Fibroblast of gingiva (primary cell): ENCODE data around the gene CRNKL1.

Source experiments
- DNase-seq: peaks from one replicate; pipeline ENCODE4 v3.0.0-alpha.2; 2011; ENCODE audit warnings: low read depth

Gene CRNKL1

GRCh38 chr20:20063941-20064702 is 11.9 kb upstream of the CRNKL1 start:
- no peak for DNase-seq

GRCh38 chr20:20060234-20060998 is 8.2 kb upstream of the CRNKL1 start:
- no peak for DNase-seq

GRCh38 chr20:20051767-20052073 is 546 bp downstream of the CRNKL1 start:
- DNase-seq = no peak

GRCh38 chr20:20039752-20040387 is 12.4 kb downstream of the CRNKL1 start:
- DNase-seq = no peak

GRCh38 chr20:20038586-20038985 is 13.7 kb downstream of the CRNKL1 start:
- no peak for DNase-seq

GRCh38 chr20:20037960-20038359 is 14.3 kb downstream of the CRNKL1 start:
- peak; percentile 25 for DNase-seq

- no peak for DNase-seq
These were observed 15.5 kb downstream of the CRNKL1 start for GRCh38 chr20:20036756-20037155.

GRCh38 chr20:20034486-20034885 is 17.8 kb downstream of the CRNKL1 start:
- no peak for DNase-seq

GRCh38 chr20:20031790-20032189 is 20.5 kb downstream of the CRNKL1 start:
- no peak for DNase-seq

- no peak for DNase-seq
These were observed 25.0 kb downstream of the CRNKL1 start for GRCh38 chr20:20027284-20027683.

- DNase-seq = no peak
These were observed 27.3 kb downstream of the CRNKL1 start for GRCh38 chr20:20024942-20025341.

- no peak for DNase-seq
These were observed 28.9 kb downstream of the CRNKL1 start for GRCh38 chr20:20023395-20023794.

- DNase-seq = no peak
These were observed 29.8 kb downstream of the CRNKL1 start for GRCh38 chr20:20022498-20022897.

GRCh38 chr20:20021835-20022234 is 30.4 kb downstream of the CRNKL1 start:
- DNase-seq = no peak

GRCh38 chr20:20020908-20021307 is 31.4 kb downstream of the CRNKL1 start:
- DNase-seq = no peak

- DNase-seq = no peak
These were observed 33.1 kb downstream of the CRNKL1 start for GRCh38 chr20:20019123-20019522.

- no peak for DNase-seq
These were observed 33.9 kb downstream of the CRNKL1 start for GRCh38 chr20:20018366-20018765.

- no peak for DNase-seq
These were observed 34.5 kb downstream of the CRNKL1 start for GRCh38 chr20:20017844-20018185.

- DNase-seq = peak; percentile 90
These were observed 35.0 kb downstream of the CRNKL1 start, which contains the start of gene NAA20 for GRCh38 chr20:20017001-20017843. NAA20 (plus strand) TSS chr20:20017362; CDS start chr20:20017397, 35 bp downstream.

- no peak for DNase-seq
These were observed 37.6 kb downstream of the CRNKL1 start for GRCh38 chr20:20014659-20015058.

- DNase-seq = no peak
These were observed 39.7 kb downstream of the CRNKL1 start for GRCh38 chr20:20012541-20012940.
